OCI-LY7 (cell line): ENCODE data around the gene VIL1. TPM values are rescaled to one million over a fixed set of nuclear protein-coding genes. Genes with fewer than 3 reads are reported as not detected.

Experiments
- BruUV-seq: library from RNA; stranded (reverse); fragments of 400-500 nt; replicated peaks from 2 replicates; lab custom pipeline; 2021; lab: Mats Ljungman, UMichigan
- CTCF ChIA-PET: fragments of 300-600 bp; sonication (Branson Sonifier 250); formaldehyde crosslinking; loops from one replicate; lab custom pipeline; 2022; ENCODE audit warnings: antibody characterized with exemption; ENCODE audit not compliant: unreplicated experiment; lab: Charles Lee
- POLR2A ChIA-PET: fragments of 300-600 bp; sonication (Branson Sonifier 250); formaldehyde crosslinking; loops from one replicate; lab custom pipeline; 2022; ENCODE audit warnings: antibody characterized with exemption; lab: Charles Lee
- DNase-seq: peaks from one replicate; pipeline ENCODE4 v3.0.0-alpha.2; 2015; ENCODE audit warnings: low spot score
- H2AFZ ChIP-seq: fragments of 200-600 bp; sonication (generic), shearing (Covaris generic); 2 replicates; pipeline ENCODE4 v1.6.1; 2014; ENCODE audit warnings: mild to moderate bottlenecking, antibody characterized with exemption, low read length, moderate library complexity
- H3K27ac ChIP-seq: fragments of 200-600 bp; sonication (generic); 2 replicates; pipeline ENCODE4 v1.5.1; 2014; ENCODE audit warnings: mixed run types, low read depth, mild to moderate bottlenecking, moderate library complexity, low read length, inconsistent platforms; ENCODE audit not compliant: poor library complexity, severe bottlenecking
- H3K36me3 ChIP-seq: fragments of 200-600 bp; sonication (generic); 2 replicates; pipeline ENCODE4 v1.6.1; 2014; ENCODE audit warnings: mild to moderate bottlenecking, antibody characterized with exemption, low read length, moderate library complexity, mixed read lengths; ENCODE audit not compliant: insufficient read depth
- H3K4me1 ChIP-seq: fragments of 200-600 bp; sonication (generic); 2 replicates; pipeline ENCODE4 v1.5.1; 2014; ENCODE audit warnings: mild to moderate bottlenecking, low read length; ENCODE audit not compliant: insufficient read depth, poor library complexity, severe bottlenecking
- H3K4me2 ChIP-seq: fragments of 200-600 bp; sonication (generic); 2 replicates; pipeline ENCODE4 v1.6.1; 2014; ENCODE audit warnings: mild to moderate bottlenecking, low read length
- H3K4me3 ChIP-seq: fragments of 200-600 bp; sonication (generic); 2 replicates; pipeline ENCODE4 v1.5.1; 2014; ENCODE audit warnings: mild to moderate bottlenecking, low read depth, low read length; ENCODE audit not compliant: poor library complexity, severe bottlenecking
- H3K79me2 ChIP-seq: fragments of 200-600 bp; sonication (generic); 2 replicates; pipeline ENCODE4 v1.6.1; 2016; ENCODE audit warnings: low read depth, mild to moderate bottlenecking, low read length, moderate library complexity, mixed read lengths; ENCODE audit not compliant: insufficient read depth
- H3K9me2 ChIP-seq: fragments of 200-600 bp; sonication (generic); 2 replicates; pipeline ENCODE4 v1.6.1; 2016; ENCODE audit warnings: mild to moderate bottlenecking, low read length, mixed read lengths; ENCODE audit not compliant: insufficient read depth
- H3K9me3 ChIP-seq: fragments of 200-600 bp; sonication (generic); 2 replicates; pipeline ENCODE4 v1.6.1; 2014; ENCODE audit warnings: mild to moderate bottlenecking, mixed run types, low read length, mixed read lengths
- H4K20me1 ChIP-seq: fragments of 200-600 bp; sonication (generic); 2 replicates; pipeline ENCODE4 v1.6.1; 2014; ENCODE audit warnings: mild to moderate bottlenecking, antibody characterized with exemption, low read length, moderate library complexity, mixed read lengths; ENCODE audit not compliant: insufficient read depth
- CTCF ChIP-seq: fragments of 200-600 bp; sonication (generic); conservative IDR thresholded peaks from 2 replicates; pipeline ENCODE4 v1.5.1; 2014; ENCODE audit warnings: mild to moderate bottlenecking, antibody characterized with exemption, low read length, moderate library complexity, mixed read lengths
- EZH2phosphoT487 ChIP-seq: fragments of 200-600 bp; sonication (generic); IDR thresholded peaks from 2 replicates; pipeline ENCODE4 v1.6.1; 2018; ENCODE audit warnings: low read depth, borderline replicate concordance, mild to moderate bottlenecking, mixed run types, antibody characterized with exemption, low read length, moderate library complexity, mixed read lengths
- intact Hi-C: fragments of 100-400 bp; cut with micrococcal nuclease; formaldehyde crosslinking; loops from one replicate; pipeline ENCODE4 v1.10.0; 2022; ENCODE audit not compliant: unreplicated experiment
- total RNA-seq, 2 experiments: library from RNA; depleted of rRNA in 1 of 2; stranded (reverse); fragments of >200 nt in 1 of 2; shearing (Covaris generic) in 1 of 2; gene quantifications; 2 replicates each; pipeline ENCODE4 v1.2.3, GENCODE V29; 2014 to 2022

Gene VIL1
- total RNA-seq, 2 experiments from 2014 or later = 0.47 TPM; not detected in 1

DNA sequence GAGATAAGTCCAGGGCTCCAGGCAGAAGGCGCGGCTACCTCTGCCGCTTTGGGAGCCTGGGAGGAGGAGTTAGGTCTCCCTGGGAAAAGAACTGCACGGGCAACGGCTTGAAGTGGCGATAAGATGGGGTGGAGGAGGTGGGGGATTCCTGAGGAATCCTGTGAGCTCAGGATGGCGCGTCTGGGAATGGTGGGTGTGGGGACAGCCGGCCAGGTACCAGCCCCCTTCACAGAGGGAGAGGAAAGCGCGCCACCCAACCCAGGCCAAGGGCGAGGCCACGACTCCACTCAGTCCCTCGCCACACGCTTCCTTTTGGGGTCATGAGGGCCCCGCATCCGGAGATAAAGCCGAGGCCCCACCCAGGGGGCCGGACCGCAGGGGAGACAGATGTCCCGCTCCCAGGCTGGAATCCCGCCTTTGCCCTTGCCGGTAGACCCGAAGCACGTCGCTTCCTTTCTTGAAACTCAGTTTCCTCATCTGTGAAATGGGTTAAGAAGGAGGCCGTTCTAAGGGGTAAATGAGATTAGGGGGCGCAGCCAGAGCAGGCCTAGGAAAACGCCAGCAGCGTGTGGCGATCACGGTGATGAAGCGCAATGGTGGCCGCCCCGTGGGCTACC lies 21.0 kb upstream of the VIL1 start:
- peak overlapping the region; percentile 88 for H3K4me3 ChIP-seq
- no peaks in the 10 kb centered on the region for H4K20me1 ChIP-seq
- no peaks in the 10 kb centered on the region for H3K9me2 ChIP-seq
- peak; percentile 73 for DNase-seq
- peak overlapping the region; percentile 87 for H3K27ac ChIP-seq
- H2AFZ ChIP-seq = peak overlapping the region; percentile 3; the same call in 1 of the 2 replicates
- ChIA-PET CTCF (no interaction called here), POLR2A (interaction anchor here (0.9 to 1.6 kb wide), 5 partner anchors 25 to 111 kb away, joined by 3 to 7 read pairs (median 4); no protein-coding TSS in a partner anchor)
- H3K79me2 ChIP-seq = peaks cover 19% of the 10 kb centered on the region
- no peak for TF ChIP-seq CTCF
- TF ChIP-seq EZH2phosphoT487 = no peak
- H3K36me3 ChIP-seq = peaks cover 17% of the 10 kb centered on the region
- BruUV-seq = no TSS peak
- H3K9me3 ChIP-seq = no peaks in the 10 kb centered on the region
- H3K4me1 ChIP-seq = peaks cover 56% of the 10 kb centered on the region
- peak overlapping the region; percentile 79 for H3K4me2 ChIP-seq
- intact Hi-C loops = loop anchor here (2.0 to 5.0 kb wide), 5 partner anchors 41 to 494 kb away; partner anchors contain the start of genes CATIP, CNOT9 and USP37

DNA sequence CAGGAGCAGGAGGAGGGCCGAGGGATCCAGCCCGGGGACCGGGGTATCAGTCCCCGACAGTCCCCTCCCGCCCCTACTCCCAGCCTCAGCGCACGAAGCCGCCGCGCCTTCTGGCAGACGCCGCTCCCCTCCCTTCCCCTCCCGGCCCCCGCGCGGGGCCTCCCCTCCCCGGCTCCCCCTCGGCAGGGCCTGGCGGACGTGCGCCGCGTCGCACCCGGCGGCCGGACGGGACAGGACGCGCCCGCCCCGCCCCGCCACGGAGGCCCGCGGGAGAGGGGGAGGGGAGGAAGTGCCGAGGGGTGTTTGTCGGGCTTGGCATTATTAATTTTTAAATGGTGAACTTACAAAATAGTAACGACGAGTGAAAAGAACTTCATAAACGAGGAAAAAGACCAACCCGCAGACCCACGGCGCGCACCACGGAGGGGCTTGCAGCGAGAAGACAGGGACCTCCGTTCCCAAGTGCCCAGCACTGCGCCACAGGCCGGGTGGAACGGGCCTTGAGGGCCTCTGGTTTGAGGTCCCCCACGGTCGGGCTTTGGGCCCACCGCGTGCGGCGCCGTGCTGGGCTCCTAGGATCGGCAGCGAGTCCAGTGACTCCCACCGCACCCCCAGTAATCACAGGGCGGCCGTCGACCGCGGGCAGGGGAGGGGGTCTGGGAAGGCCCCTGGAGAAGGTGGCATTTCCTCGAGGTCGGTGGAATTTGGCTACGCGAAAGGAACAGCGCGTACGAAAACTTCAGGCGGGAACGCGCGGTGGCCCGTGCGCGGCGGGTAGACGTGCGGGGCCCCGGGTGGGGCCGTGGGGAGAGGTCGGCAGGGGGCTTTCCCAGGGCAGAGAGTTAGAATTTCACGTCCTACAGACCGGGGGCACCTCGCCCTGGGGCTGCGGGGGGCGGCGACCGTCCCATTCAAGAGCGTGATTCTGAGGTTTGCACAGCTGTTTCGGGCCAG lies 20.2 kb upstream of the VIL1 start:
- Histone ChIP-seq H3K36me3 (peaks cover 25% of the 10 kb centered on the region), H4K20me1 (no peaks in the 10 kb centered on the region), H3K27ac (peak overlapping the region; percentile 87), H3K4me3 (peak overlapping the region; percentile 88), H3K9me3 (no peaks in the 10 kb centered on the region), H3K4me2 (peak overlapping the region; percentile 79), H3K4me1 (peaks cover 62% of the 10 kb centered on the region), H2AFZ (peak overlapping the region; percentile 3; the same call in 1 of the 2 replicates), H3K9me2 (no peaks in the 10 kb centered on the region), H3K79me2 (peaks cover 19% of the 10 kb centered on the region)
- intact Hi-C loops = loop anchor here (1.0 to 5.0 kb wide), 4 partner anchors 41 to 494 kb away; partner anchors contain the start of gene CATIP
- ChIA-PET POLR2A (no interaction called here), CTCF (no interaction called here)
- DNase-seq = peak; percentile 86
- TF ChIP-seq EZH2phosphoT487 = no peak
- TF ChIP-seq CTCF = no peak
- TSS peak; percentile 80 for BruUV-seq
